ENCODE data around the gene AUNIP.
A peak's percentile ranks its signal among the peaks of the same experiment; 100 is the strongest.

AUNIP gene

GRCh38 chr1:25809929-25810328, 49.3 kb downstream of the AUNIP start:
- Histone ChIP-seq H3K4me1 (ENCODE audit: control insufficient read depth, insufficient read depth, low read length) (no peaks in the 10 kb centered on the region), H3K4me3 (ENCODE audit: low read depth, low read length) (no peak overlapping the region), H3K9me3 (ENCODE audit: control insufficient read depth, insufficient read depth, low read depth, low read length) (no peaks in the 10 kb centered on the region), H3K36me3 (ENCODE audit: control insufficient read depth in 2 of 2, insufficient read depth in 1 of 2, low read length in 2 of 2) (peaks cover 7 to 96% of the 10 kb centered on the region in 2 experiments; a peak in 2 of 3 replicates), H3K27ac (ENCODE audit: extremely low read depth, low read depth, low read length) (no peak overlapping the region)
- POLR2A ChIA-PET: interaction anchor here (0.6 to 2.7 kb wide), 4 partner anchors 10 to 563 kb away, joined by 4 to 14 read pairs (median 4); partner anchors contain the start of genes MTFR1L, RSRP1 and SELENON
- CTCF ChIA-PET: interaction anchor here (0.7 to 2.9 kb wide), 8 partner anchors 9 to 289 kb away, joined by 3 to 25 read pairs (median 5); partner anchors contain the start of gene SELENON
- TF ChIP-seq KLF8 (tag by site-specific recombination; IDR thresholded peaks at IDR 0.05) (no peak), ZNF280D (tag by site-specific recombination; IDR thresholded peaks at IDR 0.05) (no peak), ZFP37 (tag by site-specific recombination; IDR thresholded peaks at IDR 0.05) (no peak), RBAK (tag by site-specific recombination; IDR thresholded peaks at IDR 0.05) (no peak), ZNF658 (tag by site-specific recombination; IDR thresholded peaks at IDR 0.05) (no peak)

- Histone ChIP-seq H3K36me3 (ENCODE audit: control insufficient read depth in 2 of 2, insufficient read depth in 1 of 2, low read length in 2 of 2) (peaks cover 7 to 94% of the 10 kb centered on the region in 2 experiments; a peak in 2 of 3 replicates), H3K4me1 (ENCODE audit: control insufficient read depth, insufficient read depth, low read length) (no peaks in the 10 kb centered on the region), H3K4me3 (ENCODE audit: low read depth, low read length) (no peak overlapping the region), H3K27ac (ENCODE audit: extremely low read depth, low read depth, low read length) (no peak overlapping the region), H3K9me3 (ENCODE audit: control insufficient read depth, insufficient read depth, low read depth, low read length) (no peaks in the 10 kb centered on the region)
- CTCF ChIA-PET: interaction anchor here (0.7 to 2.9 kb wide), 7 partner anchors 9 to 289 kb away, joined by 3 to 25 read pairs (median 6); partner anchors contain the start of gene SELENON
- POLR2A ChIA-PET: interaction anchor here (0.6 to 2.7 kb wide), 4 partner anchors 9 to 562 kb away, joined by 4 to 14 read pairs (median 4); partner anchors contain the start of genes MTFR1L, RSRP1 and SELENON
- TF ChIP-seq SP2 (tag by site-specific recombination; IDR thresholded peaks at IDR 0.05) (0 out of 2 replicates have a peak, but pooled peaks have one; percentile 3), ZNF157 (tag by site-specific recombination; IDR thresholded peaks at IDR 0.05) (no peak), KLF16 (tag by site-specific recombination; IDR thresholded peaks at IDR 0.05) (no peak), SCRT1 (tag by site-specific recombination; IDR thresholded peaks at IDR 0.05; ENCODE audit: borderline replicate concordance) (no peak), PATZ1 (tag by site-specific recombination; IDR thresholded peaks at IDR 0.05) (no peak), ZIC2 (tag by site-specific recombination; IDR thresholded peaks at IDR 0.05) (no peak), ZNF175 (tag by site-specific recombination; IDR thresholded peaks at IDR 0.05) (no peak), TRIM28 (IDR thresholded peaks at IDR 0.05; ENCODE audit: borderline replicate concordance, low read length) (no peak), ZNF214 (tag by site-specific recombination; IDR thresholded peaks at IDR 0.05; ENCODE audit: borderline replicate concordance) (no peak), SALL2 (tag by site-specific recombination; IDR thresholded peaks at IDR 0.05; ENCODE audit: borderline replicate concordance) (no peak), ZBTB48 (tag by site-specific recombination; IDR thresholded peaks at IDR 0.05) (no peak), EGR2 (tag by site-specific recombination; IDR thresholded peaks at IDR 0.05; ENCODE audit: low read depth) (peak; percentile 53), ZFHX2 (tag by site-specific recombination; conservative IDR thresholded peaks at IDR 0.05) (peak; percentile 73), RBAK (tag by site-specific recombination; IDR thresholded peaks at IDR 0.05) (no peak)
These were observed 49.9 kb downstream of the AUNIP start for GRCh38 chr1:25809283-25809926.
